DMS53 (cell line): ENCODE results near the gene MARCHF5.
"Not testable (repeated sequence)": the region's sequence is repeated elsewhere in the genome, so short reads cannot be mapped to it uniquely, and the experiment has no call there.

Experiments used
- DNase-seq: peaks from one replicate; lab custom pipeline; 2025; lab: John Stamatoyannopoulos, UW

MARCHF5 gene

DNA sequence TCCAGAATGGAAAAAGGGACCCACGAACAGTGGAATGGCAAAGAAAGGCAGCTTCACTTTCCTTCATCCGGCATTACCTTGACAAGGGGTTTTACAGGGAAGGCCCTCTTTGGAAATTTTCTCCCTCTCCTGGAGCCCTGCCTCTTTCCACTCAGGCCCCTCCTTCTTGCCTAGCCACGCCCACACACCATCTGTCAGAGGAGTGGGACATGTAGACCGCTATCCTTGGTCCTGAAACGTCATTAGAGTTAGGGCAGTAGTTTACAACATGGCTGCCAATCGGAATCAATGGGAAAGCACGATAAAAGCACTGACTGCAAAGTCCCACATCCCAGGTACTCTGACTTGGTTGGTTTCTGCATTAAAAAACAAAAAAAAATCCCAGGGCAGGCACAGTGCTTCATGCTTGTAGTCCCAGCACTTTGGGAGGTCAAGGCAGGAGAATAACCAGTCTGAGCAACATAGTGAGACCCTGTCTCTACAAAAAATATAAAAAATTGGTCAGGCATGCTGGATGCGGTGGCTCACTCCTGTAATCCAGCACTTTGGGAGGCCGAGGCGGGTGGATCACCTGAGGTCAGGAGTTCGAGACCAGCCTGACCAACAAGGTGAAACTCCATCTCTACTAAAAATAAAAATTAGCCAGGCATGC is 96.4 kb downstream of the MARCHF5 start:
- peak; percentile 51 for DNase-seq

DNA sequence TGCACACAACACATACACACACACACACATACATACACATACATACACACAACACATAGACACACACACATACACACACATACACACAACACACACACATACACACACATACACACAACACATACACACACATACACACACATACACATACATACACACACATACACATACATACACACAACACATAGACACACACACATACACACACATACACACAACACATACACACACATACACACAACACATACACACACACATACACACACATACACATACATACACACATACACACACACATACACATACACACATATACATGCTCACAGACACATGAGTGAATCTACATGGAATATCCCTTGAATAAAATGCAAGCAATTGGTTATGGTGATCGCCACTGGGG is 102.2 kb downstream of the MARCHF5 start:
- not testable (repeated sequence) for DNase-seq

DNA sequence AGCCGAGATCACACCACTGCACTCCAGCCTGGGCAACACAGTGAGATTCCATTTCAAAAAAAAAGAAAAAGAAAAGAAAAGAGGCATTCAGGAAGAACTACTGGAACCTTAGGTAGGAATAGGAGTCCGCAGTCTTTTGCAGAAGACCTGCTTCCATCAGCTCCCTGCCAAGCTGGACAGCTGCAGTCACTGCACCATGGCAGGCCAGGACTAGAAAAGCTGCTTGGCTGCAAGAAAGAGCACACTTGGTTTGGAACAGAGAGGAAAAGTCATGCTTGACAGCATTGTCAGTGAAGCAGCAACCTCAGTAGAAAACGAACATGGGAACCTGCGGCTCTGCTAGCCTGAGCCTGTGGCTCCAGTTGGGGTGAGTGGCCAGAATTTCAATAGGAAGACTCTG is 104.3 kb downstream of the MARCHF5 start:
- peak; percentile 26 for DNase-seq

GRCh38 chr10:92402234-92402633 is 111.3 kb downstream of the MARCHF5 start:
- DNase-seq: not testable (repeated sequence)
